Heart left ventricle (tissue), 13 donors: ENCODE data around the gene SBK1.

Source experiments
- POLR2A ChIP-seq, 2 donors: fragments of 450-650 bp; IDR thresholded peaks; one replicate each; pipeline ENCODE4 v1.6.1; 2017; ENCODE audit warnings: antibody characterized with exemption in 2 of 2, mild to moderate bottlenecking in 2 of 2, moderate library complexity in 2 of 2
- TF ChIP-seq, protein P1 (sequence below), 12 donors: fragments of 200-600 bp; sonication (generic) in 4 of 12; IDR thresholded peaks; one replicate each; pipeline versions ENCODE4 v1.5.0 to v1.8.0; 2018 to 2022; ENCODE audit warnings: antibody characterized with exemption in 12 of 12, mild to moderate bottlenecking in 5 of 12
- donor health status: ischemic (EF 13 %, LVEDD 7.1; RV severe dilation, severe dysfunction).
- donor health status: DM: no; HTN: yes; CAD: no.
- donor health status: DM: no; HTN: no; CAD: no.
- donor health status: ischemic (EF 25% LVEDD 6.9; RV normal size, moderate dysfunction).
- donor health status: ischemic (EF 25% LVEDD 5.7; RV mildly dilated, moderate dysfunction).
- donor health status: ischemic (EF 35%, LVEDD 5.7; RV mildly dilated, moderate dysfunction).
- donor health status: nonischemic (EF 11% LVEDD 7.7; RV severe dilation, severe dysfunction).
- donor health status: DM: yes; HTN: yes; CAD: no.
- donor health status: PGD.
- donor health status: ischemic (EF 29% LVEDD 5.4; RV normal size, mild dysfunction).
- donor health status: nonischemic (EF 23%, LVEDD 6.1; RV moderate dilation, normal function).

DNA sequence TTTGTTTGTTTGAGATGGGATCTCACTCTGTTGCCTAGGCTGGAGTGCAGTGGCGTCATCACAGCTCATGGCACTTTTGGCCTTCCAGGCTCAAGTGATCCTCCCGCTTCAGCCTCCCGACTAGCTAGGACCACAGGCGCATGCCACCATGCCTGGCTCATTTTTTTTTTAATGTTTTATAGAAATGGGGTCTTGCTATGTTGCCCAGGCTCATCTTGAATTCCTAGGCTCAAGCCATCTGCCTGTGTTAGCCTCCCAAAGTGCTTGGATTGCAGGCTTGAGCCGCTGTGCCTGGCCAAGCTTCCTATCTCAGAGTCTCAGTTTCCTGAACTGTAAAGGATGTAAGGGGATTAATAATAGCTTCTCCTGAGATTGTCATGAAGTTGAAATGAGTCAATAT is 8.0 kb downstream of the SBK1 start:
- TF ChIP-seq, protein P1, sequence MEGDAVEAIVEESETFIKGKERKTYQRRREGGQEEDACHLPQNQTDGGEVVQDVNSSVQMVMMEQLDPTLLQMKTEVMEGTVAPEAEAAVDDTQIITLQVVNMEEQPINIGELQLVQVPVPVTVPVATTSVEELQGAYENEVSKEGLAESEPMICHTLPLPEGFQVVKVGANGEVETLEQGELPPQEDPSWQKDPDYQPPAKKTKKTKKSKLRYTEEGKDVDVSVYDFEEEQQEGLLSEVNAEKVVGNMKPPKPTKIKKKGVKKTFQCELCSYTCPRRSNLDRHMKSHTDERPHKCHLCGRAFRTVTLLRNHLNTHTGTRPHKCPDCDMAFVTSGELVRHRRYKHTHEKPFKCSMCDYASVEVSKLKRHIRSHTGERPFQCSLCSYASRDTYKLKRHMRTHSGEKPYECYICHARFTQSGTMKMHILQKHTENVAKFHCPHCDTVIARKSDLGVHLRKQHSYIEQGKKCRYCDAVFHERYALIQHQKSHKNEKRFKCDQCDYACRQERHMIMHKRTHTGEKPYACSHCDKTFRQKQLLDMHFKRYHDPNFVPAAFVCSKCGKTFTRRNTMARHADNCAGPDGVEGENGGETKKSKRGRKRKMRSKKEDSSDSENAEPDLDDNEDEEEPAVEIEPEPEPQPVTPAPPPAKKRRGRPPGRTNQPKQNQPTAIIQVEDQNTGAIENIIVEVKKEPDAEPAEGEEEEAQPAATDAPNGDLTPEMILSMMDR (IDR thresholded peaks at IDR 0.05) = no peak
- TF ChIP-seq POLR2A (IDR thresholded peaks at IDR 0.05) = no peak
